Measurements from ENCODE around the gene SWSAP1. TPM values are rescaled to one million over a fixed set of nuclear protein-coding genes. Genes with fewer than 3 reads are reported as not detected.

The SWSAP1 gene
- total RNA-seq, 1 experiment from 2014 or later, result 2.5 TPM

GRCh38 chr19:11423164-11423790 is 48.8 kb downstream of the SWSAP1 start:
- H3K4me1 ChIP-seq (ENCODE audit: control insufficient read depth in 1 of 2, insufficient read depth in 2 of 2, low read length in 2 of 2), result peaks cover 4 to 11% of the 10 kb centered on the region in 2 experiments
- intact Hi-C loops (cut with micrococcal nuclease), result no loop called here
- H3K4me3 ChIP-seq (replicated peaks in 1 of 2; ENCODE audit: low read depth in 1 of 2, low read length in 2 of 2), result no peak overlapping the region
- DNase-seq (ENCODE audit: low read depth, low spot score) (no peak), ATAC-seq (no peak)
- no peaks in the 10 kb centered on the region for H3K36me3 ChIP-seq (ENCODE audit: control insufficient read depth in 1 of 2, insufficient read depth in 2 of 2, low read length in 2 of 2)
- H3K9ac ChIP-seq (ENCODE audit: low read length), result no peak overlapping the region
- H3K9me3 ChIP-seq (ENCODE audit: control insufficient read depth in 1 of 2, insufficient read depth in 1 of 2, low read depth in 1 of 2, low read length in 2 of 2), result no peaks in the 10 kb centered on the region
- H4K20me1 ChIP-seq (ENCODE audit: insufficient read depth), result no peaks in the 10 kb centered on the region
- H2AFZ ChIP-seq (ENCODE audit: low read depth, low read length, poor library complexity, severe bottlenecking), result no peak overlapping the region
- H3K27ac ChIP-seq (ENCODE audit: low read depth, low read length), result no peak overlapping the region
- ChIA-PET POLR2A (interaction anchor here (0.6 to 1.4 kb wide), 2 partner anchors 10 to 42 kb away, joined by 3 to 5 read pairs; no protein-coding TSS in a partner anchor), RAD21 (ENCODE audit: low non-redundant PET in 1 of 2, low total read pairs in 2 of 2, uncharacterized antibody in 2 of 2, unreplicated experiment in 2 of 2) (no interaction called here), CTCF (interaction anchor here (1.0 to 2.1 kb wide), 3 partner anchors 12 to 42 kb away, joined by 3 to 6 read pairs (median 5); partner anchors contain the start of genes ODAD3 and PRKCSH)
- TF ChIP-seq EZH2phosphoT487 (IDR thresholded peaks at IDR 0.05; ENCODE audit: borderline replicate concordance), result no peak
- no peak for TF ChIP-seq YY1 (IDR thresholded peaks at IDR 0.05; ENCODE audit: extremely low read depth, insufficient replicate concordance, low read depth, low read length)
- TF ChIP-seq MAX (IDR thresholded peaks at IDR 0.05), result no peak
- no peak for TF ChIP-seq CBX3 (IDR thresholded peaks at IDR 0.05; ENCODE audit: low read depth)
- no peak for TF ChIP-seq EGR1 (IDR thresholded peaks at IDR 0.05; ENCODE audit: low read depth)
- TF ChIP-seq ELF1 (IDR thresholded peaks at IDR 0.05; ENCODE audit: borderline replicate concordance, low read depth), result no peak
- TF ChIP-seq ZBTB33 (IDR thresholded peaks at IDR 0.05; ENCODE audit: extremely low read depth, insufficient replicate concordance, low read length), result no peak
- no peak for TF ChIP-seq ATF3 (IDR thresholded peaks at IDR 0.05)
- no peak for TF ChIP-seq EZH2 (IDR thresholded peaks at IDR 0.05)
- H3K27me3 ChIP-seq (ENCODE audit: insufficient read depth, low read length), result no peaks in the 10 kb centered on the region
- H3K9me2 ChIP-seq (ENCODE audit: insufficient read depth), result no peaks in the 10 kb centered on the region
- no peak overlapping the region for H3K4me2 ChIP-seq (ENCODE audit: low read length)
- BruUV-seq (replicated peaks), result no TSS peak
- no peaks in the 10 kb centered on the region for H3K79me2 ChIP-seq (ENCODE audit: insufficient read depth, low read length)
